H1 (cell line): Measurements from ENCODE around the gene RPUSD3. TPM values are rescaled to one million over a fixed set of nuclear protein-coding genes. Genes with fewer than 3 reads are reported as not detected.

Source experiments
- CTCF ChIA-PET: fragments of 300-600 bp; sonication (Branson Sonifier 250); formaldehyde crosslinking; loops from one replicate; lab custom pipeline; 2021; ENCODE audit not compliant: partially characterized antibody; lab: Charles Lee
- POLR2A ChIA-PET: fragments of 300-600 bp; sonication (Branson Sonifier 250); formaldehyde crosslinking; loops from one replicate; lab custom pipeline; 2021; ENCODE audit warnings: inconsistent platforms; ENCODE audit not compliant: partially characterized antibody; lab: Charles Lee
- DNase-seq, 2 experiments: peaks; one replicate each; pipeline versions ENCODE4 v3.0.0 to v3.0.0-alpha.2; 2010 to 2022; ENCODE audit warnings: low spot score in 2 of 2, low read depth in 1 of 2, mixed read lengths in 1 of 2
- FAIRE-seq: peaks from 2 replicates; lab custom pipeline; 2011; peaks lifted over from hg19 to GRCh38; lab: Jason Lieb, UNC
- H2AFZ ChIP-seq: 2 replicates; pipeline ENCODE4 v1.8.1; 2012; ENCODE audit warnings: low read length, inconsistent platforms
- H2AK5ac ChIP-seq: 2 replicates; pipeline ENCODE4 v1.6.1; 2013; ENCODE audit warnings: low read depth, low read length
- H2BK120ac ChIP-seq: replicated peaks from 2 replicates; pipeline ENCODE3; 2013; ENCODE audit warnings: low read depth, low read length, inconsistent platforms
- H2BK12ac ChIP-seq: 2 replicates; pipeline ENCODE4 v1.6.1; 2013; ENCODE audit warnings: low read depth, low read length
- H2BK15ac ChIP-seq: 2 replicates; pipeline ENCODE4 v1.6.1; 2013; ENCODE audit warnings: low read length
- H2BK20ac ChIP-seq: 2 replicates; pipeline ENCODE4 v1.6.1; 2013; ENCODE audit warnings: low read length
- H2BK5ac ChIP-seq: 2 replicates; pipeline ENCODE4 v1.6.1; 2013; ENCODE audit warnings: low read depth, low read length
- H3K14ac ChIP-seq: 2 replicates; pipeline ENCODE4 v1.6.1; 2013; ENCODE audit warnings: inconsistent platforms; ENCODE audit not compliant: insufficient read length
- H3K18ac ChIP-seq: 2 replicates; pipeline ENCODE4 v1.6.1; 2013; ENCODE audit warnings: low read length; ENCODE audit errors: extremely low read depth
- H3K23ac ChIP-seq: 2 replicates; pipeline ENCODE4 v1.6.1; 2013; ENCODE audit warnings: inconsistent platforms; ENCODE audit not compliant: insufficient read length
- H3K23me2 ChIP-seq: 2 replicates; pipeline ENCODE4 v1.6.1; 2013; ENCODE audit warnings: low read depth, low read length
- H3K27ac ChIP-seq: 2 replicates; pipeline ENCODE4 v1.6.1; 2011; ENCODE audit warnings: low read depth, low read length, inconsistent platforms
- H3K27me3 ChIP-seq, 4 experiments: replicated peaks in 1 of 4; 1 replicate in 1 of 4; 2 replicates in 3 of 4; pipeline versions ENCODE4 v1.6.1 to v1.8.1; 2011 to 2013; ENCODE audit warnings: low read length in 3 of 4, mild to moderate bottlenecking in 3 of 4, inconsistent platforms in 2 of 4, mixed read lengths in 2 of 4, moderate library complexity in 1 of 4; ENCODE audit not compliant: control insufficient read depth in 3 of 4, insufficient read depth in 3 of 4; ENCODE audit errors: extremely low read depth in 1 of 4
- H3K36me3 ChIP-seq, 4 experiments: 2 replicates each; pipeline versions ENCODE4 v1.6.1 to v1.8.1; 2011 to 2013; ENCODE audit warnings: mild to moderate bottlenecking in 4 of 4, low read length in 3 of 4, moderate library complexity in 2 of 4, control low read depth in 1 of 4, inconsistent platforms in 1 of 4; ENCODE audit not compliant: insufficient read depth in 4 of 4, control insufficient read depth in 2 of 4
- H3K4ac ChIP-seq: replicated peaks from 2 replicates; pipeline ENCODE3; 2013; ENCODE audit warnings: low read length, low read depth, mixed read lengths, inconsistent platforms; ENCODE audit not compliant: insufficient read length
- H3K4me1 ChIP-seq, 4 experiments: replicated peaks in 1 of 4; 1 replicate in 1 of 4; 2 replicates in 3 of 4; pipeline versions ENCODE4 v1.6.1 to v1.8.1; 2011 to 2013; ENCODE audit warnings: low read length in 3 of 4, inconsistent platforms in 2 of 4, mixed read lengths in 1 of 4; ENCODE audit not compliant: insufficient read depth in 4 of 4, control insufficient read depth in 3 of 4
- H3K4me2 ChIP-seq, 2 experiments: 2 replicates each; pipeline versions ENCODE4 v1.6.1 to v1.8.1; 2011 to 2013; ENCODE audit warnings: low read depth in 2 of 2, low read length in 2 of 2, control low read depth in 1 of 2, inconsistent platforms in 1 of 2, mild to moderate bottlenecking in 1 of 2; ENCODE audit not compliant: insufficient read depth in 1 of 2
- H3K4me3 ChIP-seq, 4 experiments: fragments of 200-600, 300-600 bp in 1 of 4; sonication (generic), shearing (Covaris generic), sonication (Bioruptor Twin) in 1 of 4; 2 replicates each; pipeline versions ENCODE4 v1.5.1 to v1.8.1; 2011 to 2016; ENCODE audit warnings: low read length in 4 of 4, low read depth in 3 of 4, control low read depth in 2 of 4, inconsistent platforms in 2 of 4, mild to moderate bottlenecking in 2 of 4, mixed read lengths in 1 of 4, moderate library complexity in 1 of 4; ENCODE audit not compliant: insufficient read depth in 2 of 4; ENCODE audit errors: extremely low read depth in 1 of 4
- H3K56ac ChIP-seq: replicated peaks from 2 replicates; pipeline ENCODE3; 2013; ENCODE audit warnings: low read depth, mild to moderate bottlenecking, mixed read lengths, low read length, inconsistent platforms; ENCODE audit not compliant: insufficient read length
- H3K79me1 ChIP-seq: 2 replicates; pipeline ENCODE4 v1.6.1; 2013; ENCODE audit warnings: low read depth, low read length, control low read depth
- H3K79me2 ChIP-seq, 2 experiments: 2 replicates each; pipeline versions ENCODE4 v1.6.1 to v1.8.1; 2012 to 2013; ENCODE audit warnings: low read length in 2 of 2, mild to moderate bottlenecking in 2 of 2, inconsistent platforms in 1 of 2; ENCODE audit not compliant: insufficient read depth in 2 of 2, control insufficient read depth in 1 of 2
- H3K9ac ChIP-seq, 4 experiments: replicated peaks in 1 of 4; 1 replicate in 1 of 4; 2 replicates in 3 of 4; pipeline versions ENCODE4 v1.6.1 to v1.8.1; 2011 to 2013; ENCODE audit warnings: low read depth in 3 of 4, low read length in 3 of 4, control low read depth in 2 of 4, mild to moderate bottlenecking in 2 of 4, moderate library complexity in 2 of 4, inconsistent platforms in 1 of 4; ENCODE audit errors: extremely low read depth in 1 of 4
- H3K9me3 ChIP-seq, 2 experiments: 2 replicates each; pipeline versions ENCODE4 v1.6.1 to v1.8.1; 2012 to 2013; ENCODE audit warnings: mild to moderate bottlenecking in 2 of 2, moderate library complexity in 2 of 2, control low read depth in 1 of 2, inconsistent platforms in 1 of 2, low read depth in 1 of 2, low read length in 1 of 2, mixed read lengths in 1 of 2; ENCODE audit not compliant: insufficient read depth in 2 of 2
- H4K20me1 ChIP-seq, 2 experiments: replicated peaks in 1 of 2; 2 replicates each; pipeline versions ENCODE3 to v1.8.1; 2011 to 2013; ENCODE audit warnings: inconsistent platforms in 2 of 2, low read length in 2 of 2, mild to moderate bottlenecking in 1 of 2; ENCODE audit not compliant: insufficient read depth in 2 of 2, control insufficient read depth in 1 of 2
- H4K5ac ChIP-seq: 2 replicates; pipeline ENCODE4 v1.6.1; 2013; ENCODE audit warnings: low read length, low read depth, mixed read lengths, inconsistent platforms; ENCODE audit not compliant: insufficient read length
- H4K8ac ChIP-seq: 2 replicates; pipeline ENCODE4 v1.8.0; 2013; ENCODE audit warnings: mild to moderate bottlenecking, moderate library complexity, low read length, inconsistent platforms; ENCODE audit not compliant: insufficient read depth; ENCODE audit errors: extremely low read depth
- H4K91ac ChIP-seq: replicated peaks from 2 replicates; pipeline ENCODE3; 2013; ENCODE audit warnings: low read length, mixed read lengths, inconsistent platforms; ENCODE audit not compliant: insufficient read length
- GABPA ChIP-seq: IDR thresholded peaks from 2 replicates; pipeline ENCODE4 v1.6.1; 2011; ENCODE audit warnings: mild to moderate bottlenecking, low read length, moderate library complexity, borderline replicate concordance; ENCODE audit not compliant: insufficient read depth
- NANOG ChIP-seq: IDR thresholded peaks from 2 replicates; pipeline ENCODE4 v1.6.1; 2011; ENCODE audit warnings: low read length, low read depth, mild to moderate bottlenecking, inconsistent platforms; ENCODE audit not compliant: insufficient read depth, poor library complexity, severe bottlenecking
- RFX5 ChIP-seq: IDR thresholded peaks from 2 replicates; pipeline ENCODE4 v1.6.1; 2011; ENCODE audit warnings: low read depth, low read length, improper control_type of control experiment, borderline replicate concordance
- SIN3A ChIP-seq, 2 experiments: IDR thresholded peaks in 1 of 2; conservative IDR thresholded peaks in 1 of 2; 2 replicates each; pipeline ENCODE4 v1.6.1; 2011 to 2012; ENCODE audit warnings: low read length in 2 of 2, improper control_type of control experiment in 1 of 2, low read depth in 1 of 2, mild to moderate bottlenecking in 1 of 2
- TCF12 ChIP-seq: IDR thresholded peaks from 2 replicates; pipeline ENCODE4 v1.6.1; 2011; ENCODE audit warnings: low read depth, mild to moderate bottlenecking, low read length
- whole genome bisulfite sequencing, 2 experiments: shearing (Covaris generic) in 1 of 2; methylation state at CpG; one replicate each; pipeline versions ENCODE4 v1.1.6 to v1.1.7; 2013 to 2015; ENCODE audit warnings: low lambda C conversion rate in 2 of 2, mixed read lengths in 2 of 2, inconsistent platforms in 1 of 2, low coverage in 1 of 2, missing lambda C conversion rate in 1 of 2; ENCODE audit not compliant: insufficient replicate concordance in 2 of 2, insufficient coverage in 1 of 2, insufficient read length in 1 of 2; ENCODE audit errors: extremely low coverage in 1 of 2, missing lambda C conversion rate in 1 of 2; 5-methylcytosine and 5-hydroxymethylcytosine counted together
- polyA plus RNA-seq, 7 experiments: library from polyadenylated mRNA; depleted of rRNA in 3 of 7; stranded (reverse) in 5 of 7; unstranded in 2 of 7; fragments of >200 nt in 5 of 7; fragments of 200-250 nt in 2 of 7; gene quantifications; 1 replicate in 5 of 7; 2 replicates in 1 of 7; 4 replicates in 1 of 7; pipeline versions ENCODE4 v1.2.1 to v1.2.3, GENCODE V29; 2011 to 2013; ENCODE audit warnings: missing spikeins in 2 of 7, mixed read lengths in 2 of 7
- total RNA-seq: library from RNA; stranded (reverse); fragmentation: NEBNext Ultra II Directional; extraction: Animal tissue kit (Norgen Biotek cat#: 25700); gene quantifications from 2 replicates; pipeline ENCODE4 v1.2.1, GENCODE V29; 2021

RPUSD3 gene
- total and polyA plus RNA-seq, 2 of the 8 experiments (the other 6 are each of a cell fraction or from before 2014, with no cell fraction given), result 68.4 to 154 TPM

DNA sequence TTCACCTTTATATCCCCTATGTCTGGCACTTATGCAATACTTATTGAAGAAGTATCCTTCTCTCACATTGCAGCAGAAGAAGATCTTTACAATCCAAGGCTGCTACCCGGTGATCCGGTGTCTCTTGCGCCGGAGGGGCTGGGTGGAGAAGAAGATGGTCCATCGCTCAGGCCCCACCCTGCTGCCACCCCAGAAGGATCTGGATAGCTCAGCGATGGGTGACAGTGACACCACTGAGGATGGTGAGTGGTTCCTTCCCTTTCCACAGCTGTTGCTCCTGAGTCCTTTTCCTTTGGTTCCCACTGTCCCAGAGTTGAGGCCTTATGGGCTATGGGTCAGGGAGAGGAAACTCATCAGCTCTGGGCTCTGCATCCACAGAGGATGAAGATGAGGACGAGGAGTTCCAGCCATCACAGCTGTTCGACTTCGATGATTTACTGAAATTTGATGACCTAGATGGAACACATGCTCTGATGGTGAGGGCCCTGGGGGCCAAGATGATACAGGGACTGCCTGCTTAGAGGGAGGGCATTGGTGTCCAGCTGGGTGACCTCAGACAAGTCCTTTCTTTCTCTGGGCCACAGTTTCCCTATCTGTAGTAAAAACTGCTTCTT is 30.8 kb downstream of the RPUSD3 start:
- Histone ChIP-seq H3K27me3 (peaks cover 0 to 11% (median 9%) of the 10 kb centered on the region in 4 experiments; a peak in 5 of 7 replicates), H3K4me2 (no peak overlapping the region), H3K4ac (no peak overlapping the region), H4K20me1 (peaks cover 0 to 3% of the 10 kb centered on the region in 2 experiments), H2BK120ac (no peak overlapping the region), H2BK20ac (no peak overlapping the region), H2AFZ (no peak overlapping the region), H4K5ac (no peak overlapping the region), H3K18ac (no peak overlapping the region)
- DNase-seq, result no peak
- TF ChIP-seq RFX5 (no peak), NANOG (no peak), SIN3A (conservative IDR thresholded peaks at IDR 0.05 in 1 of 2, IDR thresholded peaks at IDR 0.05 in 1 of 2; ENCODE audit: low read depth in 1 of 2, low read length in 2 of 2) (no peak), GABPA (no peak), TCF12 (no peak)
- TF ChIP-seq, all 59 proteins: peak for 0
- WGBS, 2 experiments, result 90% methylated on average over 9 of the region's 9 CpGs; no CpG with 5 or more reads in 1 of the 2 experiments
- Histone ChIP-seq H2BK12ac (no peak overlapping the region), H3K4me3 (no peak overlapping the region), H3K79me1 (no peaks in the 10 kb centered on the region), H3K56ac (no peak overlapping the region), H3K36me3 (no peaks in the 10 kb centered on the region), H3K79me2 (no peaks in the 10 kb centered on the region), H3K14ac (no peak overlapping the region), H3K9me3 (no peaks in the 10 kb centered on the region), H3K23me2 (peaks cover 2% of the 10 kb centered on the region; the same call in 1 of the 2 replicates), H4K8ac (no peak overlapping the region), H2BK5ac (no peak overlapping the region), H3K9ac (no peak overlapping the region), H3K4me1 (peaks cover 0 to 9% (median 2%) of the 10 kb centered on the region in 4 experiments; a peak in 3 of 7 replicates), H2AK5ac (no peak overlapping the region), H2BK15ac (no peak overlapping the region), H3K27ac (no peak overlapping the region), H4K91ac (no peak overlapping the region), H3K23ac (no peak overlapping the region)
- ChIA-PET CTCF (interaction anchor here (0.8 to 2.1 kb wide), 8 partner anchors 12 to 491 kb away, joined by 3 to 8 read pairs (median 3); no protein-coding TSS in a partner anchor), POLR2A (interaction anchor here (2.4 kb wide), 1 partner anchor 31 kb away, joined by 8 read pairs; the partner anchor contains the start of gene RPUSD3)
- no peak for FAIRE-seq
